HCT116 (cell line): ENCODE results near the gene FANCG. TPM values are rescaled to one million over a fixed set of nuclear protein-coding genes. Genes with fewer than 3 reads are reported as not detected.

ENCODE experiments used
- ATAC-seq: fragments of 200-7000 bp; cut with Tn5 transposase; 2 replicates; pipeline ENCODE4 v1.9.1; 2020; ENCODE audit warnings: mild to moderate bottlenecking, moderate library complexity
- BruUV-seq: library from RNA; stranded (reverse); fragments of 400-500 nt; replicated peaks from 2 replicates; lab custom pipeline; 2021; lab: Mats Ljungman, UMichigan
- CTCF ChIA-PET: fragments of 300-600 bp; sonication (Branson Sonifier 250); formaldehyde crosslinking; loops from one replicate; lab custom pipeline; 2021; ENCODE audit warnings: antibody characterized with exemption; lab: Charles Lee
- POLR2A ChIA-PET: fragments of 300-600, 350-600 bp; sonication (Branson Sonifier 250); formaldehyde crosslinking; loops from one replicate; lab custom pipeline; 2021; ENCODE audit warnings: antibody characterized with exemption; lab: Charles Lee
- RAD21 ChIA-PET, 2 experiments: fragments of 300-600 bp; sonication (Branson Sonifier 250); formaldehyde crosslinking; loops; one replicate each; lab custom pipeline; 2023; ENCODE audit warnings: low total read pairs in 2 of 2; ENCODE audit not compliant: uncharacterized antibody in 2 of 2, unreplicated experiment in 2 of 2, low non-redundant PET in 1 of 2; lab: Charles Lee
- DNase-seq: peaks from one replicate; pipeline ENCODE4 v3.0.0-alpha.2; 2010; ENCODE audit warnings: low read depth, low spot score
- H2AFZ ChIP-seq: fragments of 200-600 bp; shearing (Covaris generic), sonication (generic); 2 replicates; pipeline ENCODE4 v1.6.1; 2017; ENCODE audit warnings: low read depth, mixed run types, mixed read lengths, antibody characterized with exemption, low read length; ENCODE audit not compliant: poor library complexity, severe bottlenecking
- H3K27ac ChIP-seq: 2 replicates; pipeline ENCODE4 v1.5.1; 2012; ENCODE audit warnings: low read depth, low read length
- H3K27me3 ChIP-seq: fragments of 200-600 bp; sonication (generic); 2 replicates; pipeline ENCODE4 v1.6.1; 2016; ENCODE audit warnings: mixed run types, low read length, mixed read lengths; ENCODE audit not compliant: insufficient read depth
- H3K36me3 ChIP-seq, 2 experiments: fragments of 200-500 bp in 1 of 2; fragments of 200-600 bp in 1 of 2; sonication (Bioruptor generic) in 1 of 2; sonication (generic) in 1 of 2; 2 replicates each; pipeline versions ENCODE4 v1.5.1 to v1.6.1; 2014 to 2016; ENCODE audit warnings: low read length in 2 of 2, inconsistent platforms in 1 of 2, mixed read lengths in 1 of 2, mixed run types in 1 of 2; ENCODE audit not compliant: insufficient read depth in 2 of 2, control insufficient read depth in 1 of 2
- H3K4me1 ChIP-seq, 2 experiments: fragments of 200-600 bp in 1 of 2; sonication (generic) in 1 of 2; 2 replicates each; pipeline versions ENCODE4 v1.5.1 to v1.6.1; 2012 to 2017; ENCODE audit warnings: low read length in 2 of 2, inconsistent platforms in 1 of 2, mild to moderate bottlenecking in 1 of 2, mixed read lengths in 1 of 2, mixed run types in 1 of 2, moderate library complexity in 1 of 2; ENCODE audit not compliant: insufficient read depth in 2 of 2, control insufficient read depth in 1 of 2
- H3K4me2 ChIP-seq: fragments of 200-600 bp; sonication (generic); 2 replicates; pipeline ENCODE4 v1.6.1; 2017; ENCODE audit warnings: mixed run types, low read length, mixed read lengths
- H3K4me3 ChIP-seq, 2 experiments: fragments of 200-600 bp in 1 of 2; sonication (generic) in 1 of 2; replicated peaks in 1 of 2; 2 replicates each; pipeline ENCODE4 v1.5.1; 2011 to 2016; ENCODE audit warnings: low read length in 2 of 2, control low read depth in 1 of 2, low read depth in 1 of 2, mild to moderate bottlenecking in 1 of 2, mixed read lengths in 1 of 2, mixed run types in 1 of 2
- H3K79me2 ChIP-seq: fragments of 200-600 bp; sonication (generic); 2 replicates; pipeline ENCODE4 v1.6.1; 2017; ENCODE audit warnings: mild to moderate bottlenecking, mixed run types, low read length, moderate library complexity, mixed read lengths; ENCODE audit not compliant: insufficient read depth
- H3K9ac ChIP-seq: fragments of 200-600 bp; sonication (generic); 2 replicates; pipeline ENCODE4 v1.6.1; 2016; ENCODE audit warnings: low read length, mixed read lengths
- H3K9me2 ChIP-seq: fragments of 200-600 bp; sonication (generic), shearing (Covaris generic); 2 replicates; pipeline ENCODE4 v1.6.1; 2017; ENCODE audit warnings: mixed run types, mild to moderate bottlenecking, moderate library complexity; ENCODE audit not compliant: insufficient read depth
- H3K9me3 ChIP-seq, 2 experiments: fragments of 200-500 bp in 1 of 2; fragments of 200-600 bp in 1 of 2; sonication (Bioruptor generic) in 1 of 2; sonication (generic) in 1 of 2; 2 replicates each; pipeline ENCODE4 v1.6.1; 2014 to 2017; ENCODE audit warnings: low read length in 2 of 2, mixed read lengths in 2 of 2, inconsistent platforms in 1 of 2, low read depth in 1 of 2, mild to moderate bottlenecking in 1 of 2, mixed run types in 1 of 2, moderate library complexity in 1 of 2; ENCODE audit not compliant: control insufficient read depth in 1 of 2, insufficient read depth in 1 of 2
- H4K20me1 ChIP-seq: fragments of 200-600 bp; sonication (generic), shearing (Covaris generic); 2 replicates; pipeline ENCODE4 v1.6.1; 2017; ENCODE audit warnings: mixed run types, mild to moderate bottlenecking, moderate library complexity; ENCODE audit not compliant: insufficient read depth
- ATF3 ChIP-seq: IDR thresholded peaks from 2 replicates; pipeline ENCODE4 v1.6.1; 2012
- CBX3 ChIP-seq: IDR thresholded peaks from 2 replicates; pipeline ENCODE4 v1.6.1; 2012; ENCODE audit warnings: low read depth
- ELF1 ChIP-seq: IDR thresholded peaks from 2 replicates; pipeline ENCODE4 v1.6.1; 2012; ENCODE audit warnings: low read depth, borderline replicate concordance
- EZH2 ChIP-seq: fragments of 200-600 bp; sonication (generic); IDR thresholded peaks from 2 replicates; pipeline ENCODE4 v1.6.1; 2017; ENCODE audit warnings: antibody characterized with exemption, mixed run types
- POLR2AphosphoS5 ChIP-seq: IDR thresholded peaks from 2 replicates; pipeline ENCODE4 v1.6.1; 2011; ENCODE audit warnings: mild to moderate bottlenecking, low read depth, low read length, moderate library complexity
- ZFX ChIP-seq: fragments of 450-650 bp; IDR thresholded peaks from 2 replicates; pipeline ENCODE4 v1.6.1; 2017
- ZNF274 ChIP-seq: fragments of 200-500 bp; sonication (Bioruptor generic); IDR thresholded peaks from 2 replicates; pipeline ENCODE4 v1.6.1; 2014; ENCODE audit warnings: mild to moderate bottlenecking, low read depth, low read length, inconsistent platforms
- intact Hi-C: fragments of 100-400 bp; cut with micrococcal nuclease; formaldehyde crosslinking; loops from 2 replicates; pipeline ENCODE4 v1.10.0; 2022
- total RNA-seq: library from RNA; stranded (reverse); gene quantifications from one replicate; pipeline ENCODE4 v1.2.1, GENCODE V29; 2021; ENCODE audit not compliant: unreplicated experiment

Gene FANCG
- total RNA-seq, 1 experiment from 2014 or later, result 82.3 TPM

DNA sequence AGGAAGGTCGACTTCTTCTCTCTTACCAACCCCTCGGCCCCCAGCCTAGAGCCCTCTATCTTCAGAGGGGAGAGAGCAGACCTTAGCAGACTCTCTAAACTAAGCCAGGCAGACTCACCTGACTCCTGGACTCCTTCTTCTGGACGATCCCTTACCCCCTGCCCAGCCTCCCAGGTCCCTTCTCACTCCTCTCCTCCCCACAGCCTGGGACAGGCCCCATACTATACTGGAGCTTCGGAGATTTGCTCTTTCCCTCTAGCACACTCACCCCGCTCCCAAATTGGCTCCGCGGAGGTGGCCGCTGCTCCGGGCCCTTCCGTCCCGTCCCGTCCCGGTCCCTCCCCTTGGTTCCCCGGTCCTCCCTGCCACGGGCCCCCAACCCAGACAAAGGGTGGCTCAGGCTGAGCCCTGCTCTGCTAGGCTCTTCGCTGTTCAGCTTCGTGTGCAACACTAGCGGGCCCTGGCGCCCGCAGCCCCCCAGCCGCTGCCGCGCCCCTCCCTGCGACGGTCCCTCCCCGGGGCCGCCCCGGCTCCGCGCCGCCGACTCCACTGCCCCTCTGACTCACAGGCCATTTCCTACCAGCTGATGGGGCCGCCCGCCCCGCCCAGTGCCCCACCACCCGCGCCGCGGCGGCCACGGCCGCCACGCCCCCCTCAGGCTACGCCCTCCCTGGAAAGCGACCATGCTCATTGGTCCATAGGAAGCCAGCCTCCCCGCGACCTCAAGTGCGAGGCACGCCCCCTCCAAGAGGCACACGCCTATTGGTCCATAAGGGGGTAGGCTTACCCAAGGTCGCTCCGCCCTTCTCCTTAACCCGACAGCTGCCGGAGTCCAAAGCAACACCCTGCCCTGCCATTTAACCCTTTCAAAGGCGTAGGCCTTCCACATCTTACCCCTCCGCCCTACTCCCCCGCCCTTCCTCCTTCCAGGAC lies 31.5 kb upstream of the FANCG start:
- BruUV-seq, result no TSS peak
- no peaks in the 10 kb centered on the region for H3K79me2 ChIP-seq
- H3K9me2 ChIP-seq, result no peaks in the 10 kb centered on the region
- peaks cover 31 to 60% of the 10 kb centered on the region in 2 experiments for H3K4me1 ChIP-seq
- H3K27ac ChIP-seq, result peak overlapping the region; percentile 54
- no peaks in the 10 kb centered on the region for H4K20me1 ChIP-seq
- DNase-seq (peak; percentile 98), ATAC-seq (peak; percentile 75)
- no peaks in the 10 kb centered on the region for H3K27me3 ChIP-seq
- intact Hi-C loops, result loop anchor here (2.0 to 10.0 kb wide), 2 partner anchors 38 to 544 kb away; partner anchors contain the start of genes CCDC107, RMRP, SIT1 and VCP
- ChIA-PET POLR2A (interaction anchor here (1.0 to 2.0 kb wide), 3 partner anchors 8 to 39 kb away, joined by 4 to 11 read pairs (median 4); partner anchors contain the start of genes PIGO, STOML2 and VCP), RAD21 (no interaction called here), CTCF (interaction anchor here (1.1 to 2.0 kb wide), 4 partner anchors 15 to 493 kb away, joined by 3 to 7 read pairs (median 4); partner anchors contain the start of gene PIGO)
- peak overlapping the region; percentile 88 for H3K4me2 ChIP-seq
- no peaks in the 10 kb centered on the region for H3K9me3 ChIP-seq
- H3K4me3 ChIP-seq, result peak overlapping the region; percentile 74 to 84
- TF ChIP-seq ELF1 (no peak), POLR2AphosphoS5 (peak; percentile 47)
- H3K9ac ChIP-seq, result peak overlapping the region; percentile 76
- H2AFZ ChIP-seq, result no peak overlapping the region
- H3K36me3 ChIP-seq, result no peaks in the 10 kb centered on the region

GRCh38 chr9:35110327-35110761 lies 30.6 kb upstream of the FANCG start:
- TF ChIP-seq POLR2AphosphoS5 (0 out of 2 replicates have a peak, but pooled peaks have one; percentile 12), EZH2 (no peak), ZFX (no peak), CBX3 (no peak), ZNF274 (no peak), ATF3 (no peak)
- CTCF ChIA-PET, result interaction anchor here (1.2 kb wide), 1 partner anchor 14 kb away, joined by 4 read pairs; the partner anchor contains the start of gene PIGO
- DNase-seq, result no peak

More at GRCh38 chr9:35110327-35110761, 30.6 kb upstream of the FANCG start:
- Histone ChIP-seq H2AFZ (no peak overlapping the region), H3K9me2 (no peaks in the 10 kb centered on the region), H3K27me3 (no peaks in the 10 kb centered on the region), H3K79me2 (no peaks in the 10 kb centered on the region), H3K4me2 (peak overlapping the region; percentile 88), H3K9ac (peak overlapping the region; percentile 76), H3K27ac (peak overlapping the region; percentile 51), H3K4me3 (peak overlapping the region; percentile 74 to 84), H3K4me1 (peaks cover 30 to 50% of the 10 kb centered on the region in 2 experiments), H4K20me1 (no peaks in the 10 kb centered on the region), H3K36me3 (no peaks in the 10 kb centered on the region), H3K9me3 (no peaks in the 10 kb centered on the region)
- intact Hi-C loops, result loop anchor here (2.0 to 10.0 kb wide), 2 partner anchors 38 to 544 kb away; partner anchors contain the start of genes CCDC107, RMRP, SIT1 and VCP
- RAD21 ChIA-PET, result no interaction called here
- POLR2A ChIA-PET, result interaction anchor here (1.5 kb wide), 1 partner anchor 38 kb away, joined by 4 read pairs; the partner anchor contains the start of gene VCP
- no TSS peak for BruUV-seq
- ATAC-seq, result peak; percentile 13; the same call in 1 of the 2 replicates
